ENCODE measurements around the gene NDUFS6.

- no peak for TF ChIP-seq EZH2 (IDR thresholded peaks at IDR 0.05; ENCODE audit: low read length, unreplicated experiment)
- no peak for TF ChIP-seq CTCF (conservative IDR thresholded peaks at IDR 0.05; ENCODE audit: low read depth, low read length)
- no peak for TF ChIP-seq EZH2phosphoT487 (IDR thresholded peaks at IDR 0.05; ENCODE audit: borderline replicate concordance, low read length)
Observed at GRCh38 chr5:1782385-1783215, 18.6 kb upstream of the NDUFS6 start.
